ENCODE data around the gene SKI. TPM values are rescaled to one million over a fixed set of nuclear protein-coding genes. Genes with fewer than 3 reads are reported as not detected.

Gene SKI
- total and polyA plus RNA-seq, 5 donors from 2014 or later: 0.25 to 218 (median 0.35) TPM

GRCh38 chr1:2348346-2349325 lies 120.5 kb downstream of the SKI start:
- Histone ChIP-seq H3K27ac (ENCODE audit: insufficient read depth, low read length, poor library complexity, severe bottlenecking) (no peak overlapping the region), H3K36me3 (ENCODE audit: control insufficient read depth, insufficient read depth, low read length) (no peaks in the 10 kb centered on the region), H3K27me3 (ENCODE audit: control insufficient read depth, insufficient read depth, low read length) (no peaks in the 10 kb centered on the region), H3K4me1 (ENCODE audit: control insufficient read depth, insufficient read depth, low read length, poor library complexity, severe bottlenecking) (no peaks in the 10 kb centered on the region), H3K9me3 (ENCODE audit: control insufficient read depth in 2 of 2, low read length in 2 of 2) (no peaks in the 10 kb centered on the region), H3K4me3 (ENCODE audit: low read depth, low read length) (no peak overlapping the region)
- peaks cover 5% of the 10 kb centered on the region for H3K27me3 Mint-ChIP-seq
- no peak for ATAC-seq (ENCODE audit: low read depth in 2 of 2)
- no peak for DNase-seq
- no peak overlapping the region for H3K4me3 Mint-ChIP-seq
- H3K9me3 Mint-ChIP-seq: no peaks in the 10 kb centered on the region
- no peaks in the 10 kb centered on the region for H3K36me3 Mint-ChIP-seq
- H3K4me1 Mint-ChIP-seq: no peaks in the 10 kb centered on the region
- no peak overlapping the region for H3K27ac Mint-ChIP-seq

- Mint-ChIP-seq H3K27me3 (peaks cover 5% of the 10 kb centered on the region), H3K4me1 (no peaks in the 10 kb centered on the region), H3K36me3 (no peaks in the 10 kb centered on the region), H3K9me3 (no peaks in the 10 kb centered on the region), H3K4me3 (no peak overlapping the region), H3K27ac (no peak overlapping the region)
- Histone ChIP-seq H3K27ac (ENCODE audit: insufficient read depth, low read length, poor library complexity, severe bottlenecking) (no peak overlapping the region), H3K4me1 (ENCODE audit: control insufficient read depth, insufficient read depth, low read length, poor library complexity, severe bottlenecking) (no peaks in the 10 kb centered on the region), H3K9me3 (ENCODE audit: control insufficient read depth in 2 of 2, low read length in 2 of 2) (no peaks in the 10 kb centered on the region), H3K4me3 (ENCODE audit: low read depth, low read length) (no peak overlapping the region), H3K27me3 (ENCODE audit: control insufficient read depth, insufficient read depth, low read length) (no peaks in the 10 kb centered on the region), H3K36me3 (ENCODE audit: control insufficient read depth, insufficient read depth, low read length) (no peaks in the 10 kb centered on the region)
- DNase-seq: no peak
- ATAC-seq (ENCODE audit: low read depth in 2 of 2): no peak
These were observed 121.7 kb downstream of the SKI start for GRCh38 chr1:2349806-2350205.

GRCh38 chr1:2350501-2350900 lies 122.4 kb downstream of the SKI start:
- no peaks in the 10 kb centered on the region for H3K9me3 Mint-ChIP-seq
- peaks cover 5% of the 10 kb centered on the region for H3K27me3 Mint-ChIP-seq

GRCh38 chr1:2350911-2351655 lies 123.0 kb downstream of the SKI start:
- no peaks in the 10 kb centered on the region for H3K9me3 Mint-ChIP-seq
- no peak overlapping the region for H3K27ac Mint-ChIP-seq
- Histone ChIP-seq H3K36me3 (ENCODE audit: control insufficient read depth, insufficient read depth, low read length) (no peaks in the 10 kb centered on the region), H3K4me3 (ENCODE audit: low read depth, low read length) (no peak overlapping the region), H3K4me1 (ENCODE audit: control insufficient read depth, insufficient read depth, low read length, poor library complexity, severe bottlenecking) (no peaks in the 10 kb centered on the region), H3K27me3 (ENCODE audit: control insufficient read depth, insufficient read depth, low read length) (no peaks in the 10 kb centered on the region), H3K9me3 (ENCODE audit: control insufficient read depth in 2 of 2, low read length in 2 of 2) (no peaks in the 10 kb centered on the region), H3K27ac (ENCODE audit: insufficient read depth, low read length, poor library complexity, severe bottlenecking) (no peak overlapping the region)
- H3K4me3 Mint-ChIP-seq: no peak overlapping the region
- H3K4me1 Mint-ChIP-seq: no peaks in the 10 kb centered on the region
- ATAC-seq (ENCODE audit: low read depth in 2 of 2) (no peak), DNase-seq (no peak)
- H3K27me3 Mint-ChIP-seq: peaks cover 5% of the 10 kb centered on the region
- H3K36me3 Mint-ChIP-seq: no peaks in the 10 kb centered on the region

More at GRCh38 chr1:2350501-2350900, 122.4 kb downstream of the SKI start:
- no peak overlapping the region for H3K27ac Mint-ChIP-seq
- H3K4me3 ChIP-seq (ENCODE audit: low read depth, low read length): no peak overlapping the region
- ATAC-seq (ENCODE audit: low read depth in 2 of 2) (no peak), DNase-seq (no peak)
- no peaks in the 10 kb centered on the region for H3K36me3 ChIP-seq (ENCODE audit: control insufficient read depth, insufficient read depth, low read length)
- no peak overlapping the region for H3K4me3 Mint-ChIP-seq
- H3K4me1 ChIP-seq (ENCODE audit: control insufficient read depth, insufficient read depth, low read length, poor library complexity, severe bottlenecking): no peaks in the 10 kb centered on the region
- H3K27me3 ChIP-seq (ENCODE audit: control insufficient read depth, insufficient read depth, low read length): no peaks in the 10 kb centered on the region
- H3K36me3 Mint-ChIP-seq: no peaks in the 10 kb centered on the region
- no peaks in the 10 kb centered on the region for H3K4me1 Mint-ChIP-seq
- no peaks in the 10 kb centered on the region for H3K9me3 ChIP-seq (ENCODE audit: control insufficient read depth in 2 of 2, low read length in 2 of 2)
- no peak overlapping the region for H3K27ac ChIP-seq (ENCODE audit: insufficient read depth, low read length, poor library complexity, severe bottlenecking)

GRCh38 chr1:2351723-2352122 lies 123.6 kb downstream of the SKI start:
- H3K9me3 Mint-ChIP-seq: no peaks in the 10 kb centered on the region
- ATAC-seq (ENCODE audit: low read depth in 2 of 2): no peak
- no peak overlapping the region for H3K27ac Mint-ChIP-seq

GRCh38 chr1:2352341-2352896 lies 124.3 kb downstream of the SKI start:
- H3K36me3 ChIP-seq (ENCODE audit: control insufficient read depth, insufficient read depth, low read length): no peaks in the 10 kb centered on the region
- no peak for ATAC-seq (ENCODE audit: low read depth in 2 of 2)
- H3K27ac ChIP-seq (ENCODE audit: insufficient read depth, low read length, poor library complexity, severe bottlenecking): no peak overlapping the region
- H3K27me3 ChIP-seq (ENCODE audit: control insufficient read depth, insufficient read depth, low read length): no peaks in the 10 kb centered on the region
- H3K27me3 Mint-ChIP-seq: peaks cover 5% of the 10 kb centered on the region
- H3K4me3 Mint-ChIP-seq: no peak overlapping the region
- no peak overlapping the region for H3K4me3 ChIP-seq (ENCODE audit: low read depth, low read length)
- DNase-seq: no peak
- H3K4me1 ChIP-seq (ENCODE audit: control insufficient read depth, insufficient read depth, low read length, poor library complexity, severe bottlenecking): no peaks in the 10 kb centered on the region
- no peaks in the 10 kb centered on the region for H3K9me3 Mint-ChIP-seq
- no peaks in the 10 kb centered on the region for H3K9me3 ChIP-seq (ENCODE audit: control insufficient read depth in 2 of 2, low read length in 2 of 2)
- no peaks in the 10 kb centered on the region for H3K36me3 Mint-ChIP-seq
- no peaks in the 10 kb centered on the region for H3K4me1 Mint-ChIP-seq
- H3K27ac Mint-ChIP-seq: peak overlapping the region in 1 of 3 donors; percentile 42

More at GRCh38 chr1:2351723-2352122, 123.6 kb downstream of the SKI start:
- H3K27ac ChIP-seq (ENCODE audit: insufficient read depth, low read length, poor library complexity, severe bottlenecking): no peak overlapping the region
- DNase-seq: no peak
- H3K4me1 Mint-ChIP-seq: no peaks in the 10 kb centered on the region
- no peak overlapping the region for H3K4me3 ChIP-seq (ENCODE audit: low read depth, low read length)
- no peaks in the 10 kb centered on the region for H3K36me3 ChIP-seq (ENCODE audit: control insufficient read depth, insufficient read depth, low read length)
- no peaks in the 10 kb centered on the region for H3K36me3 Mint-ChIP-seq
- no peaks in the 10 kb centered on the region for H3K9me3 ChIP-seq (ENCODE audit: control insufficient read depth in 2 of 2, low read length in 2 of 2)
- H3K27me3 Mint-ChIP-seq: peaks cover 5% of the 10 kb centered on the region
- no peaks in the 10 kb centered on the region for H3K27me3 ChIP-seq (ENCODE audit: control insufficient read depth, insufficient read depth, low read length)
- H3K4me3 Mint-ChIP-seq: no peak overlapping the region
- H3K4me1 ChIP-seq (ENCODE audit: control insufficient read depth, insufficient read depth, low read length, poor library complexity, severe bottlenecking): no peaks in the 10 kb centered on the region

GRCh38 chr1:2352897-2353550 lies 124.9 kb downstream of the SKI start:
- H3K4me1 Mint-ChIP-seq: no peaks in the 10 kb centered on the region

More at GRCh38 chr1:2352897-2353550, 124.9 kb downstream of the SKI start:
- Mint-ChIP-seq H3K36me3 (no peaks in the 10 kb centered on the region), H3K27ac (no peak overlapping the region), H3K27me3 (peaks cover 5% of the 10 kb centered on the region), H3K4me3 (no peak overlapping the region), H3K9me3 (no peaks in the 10 kb centered on the region)
- H3K4me1 ChIP-seq (ENCODE audit: control insufficient read depth, insufficient read depth, low read length, poor library complexity, severe bottlenecking): no peaks in the 10 kb centered on the region
- DNase-seq: no peak
- no peak for ATAC-seq (ENCODE audit: low read depth in 2 of 2)
- no peak overlapping the region for H3K27ac ChIP-seq (ENCODE audit: insufficient read depth, low read length, poor library complexity, severe bottlenecking)
- H3K36me3 ChIP-seq (ENCODE audit: control insufficient read depth, insufficient read depth, low read length): no peaks in the 10 kb centered on the region
- no peaks in the 10 kb centered on the region for H3K9me3 ChIP-seq (ENCODE audit: control insufficient read depth in 2 of 2, low read length in 2 of 2)
- H3K4me3 ChIP-seq (ENCODE audit: low read depth, low read length): no peak overlapping the region
- H3K27me3 ChIP-seq (ENCODE audit: control insufficient read depth, insufficient read depth, low read length): no peaks in the 10 kb centered on the region
